ENCODE data around the gene ANKH.

- no peak for TF ChIP-seq POLR2AphosphoS5 (IDR thresholded peaks at IDR 0.05)
- TF ChIP-seq POLR2A (IDR thresholded peaks at IDR 0.05), result no peak
Measured at GRCh38 chr5:14783691-14784090, 87.9 kb downstream of the ANKH start.
